Motor neuron (in vitro differentiated cells): ENCODE data around the gene PSMC3. TPM values are rescaled to one million over a fixed set of nuclear protein-coding genes. Genes with fewer than 3 reads are reported as not detected.

Experiments used
- total RNA-seq, 8 experiments: library from RNA; unstranded; fragments of 300-600 nt; gene quantifications; 2 replicates each; pipeline versions ENCODE4 v1.2.3 to v1.2.4, GENCODE V29; 2022

The PSMC3 gene
- total RNA-seq, 8 experiments from 2014 or later, result 106 to 245 (median 159) TPM

Other genes starting within 250 kb of the PSMC3 start
- gene ARFGAP2, start 249.6 kb downstream of the PSMC3 start, total RNA-seq, result 100 to 1,000 TPM in 1 of 8 experiments, 10 to 100 TPM in 7; 51.8 to 114 (median 66.5) TPM
- 10 to 100 TPM in 4 of 8 experiments, 1 to 10 TPM in 4; 1.2 to 89.4 (median 9.9) TPM for gene PACSIN3, start 240.0 kb downstream of the PSMC3 start, total RNA-seq
- gene DDB2, start 211.5 kb downstream of the PSMC3 start, total RNA-seq, result 100 to 1,000 TPM in 1 of 8 experiments, 10 to 100 TPM in 7; 18.3 to 139 (median 22.8) TPM
- 10 to 100 TPM; 23.3 to 66.7 (median 33.8) TPM for gene ACP2, start 177.6 kb downstream of the PSMC3 start, total RNA-seq
- 10 to 100 TPM in 7 of 8 experiments, 1 to 10 TPM in 1; 9.7 to 40.7 (median 15.4) TPM for gene NR1H3, start 168.4 kb downstream of the PSMC3 start, total RNA-seq
- 10 to 100 TPM; 19.5 to 55.7 (median 41.8) TPM for gene MADD, start 156.3 kb downstream of the PSMC3 start, total RNA-seq
- gene MYBPC3, start 73.7 kb downstream of the PSMC3 start, total RNA-seq, result under 1 TPM in 3 of 8 experiments, not detected in 5; 0.04 to 0.09 (median 0.05) TPM
- under 1 TPM in 6 of 8 experiments, not detected in 2; 0.18 to 0.85 (median 0.44) TPM for gene SPI1, start 47.9 kb downstream of the PSMC3 start, total RNA-seq
- 10 to 100 TPM; 13.8 to 31.6 (median 20.9) TPM for gene SLC39A13, start 17.8 kb downstream of the PSMC3 start, total RNA-seq
- gene RAPSN, start 22.7 kb upstream of the PSMC3 start, total RNA-seq, result 1 to 10 TPM in 3 of 8 experiments, under 1 TPM in 3, not detected in 2; 0.14 to 2.2 (median 0.75) TPM
- 100 to 1,000 TPM in 4 of 8 experiments, 10 to 100 TPM in 4; 47.2 to 125 (median 106) TPM for gene CELF1, start 126.7 kb upstream of the PSMC3 start, total RNA-seq
- 10 to 100 TPM; 31.6 to 62.8 (median 38.9) TPM for gene PTPMT1, start 139.2 kb upstream of the PSMC3 start, total RNA-seq
- 10 to 100 TPM; 12.6 to 28.8 (median 18.1) TPM for gene KBTBD4, start 152.5 kb upstream of the PSMC3 start, total RNA-seq
- 100 to 1,000 TPM in 7 of 8 experiments, 10 to 100 TPM in 1; 92.5 to 149 (median 114) TPM for gene NDUFS3, start 152.6 kb upstream of the PSMC3 start, total RNA-seq
- gene FAM180B, start 160.2 kb upstream of the PSMC3 start, total RNA-seq, result 1 to 10 TPM in 1 of 8 experiments, under 1 TPM in 6, not detected in 1; 0.27 to 2.5 (median 0.64) TPM
- 10 to 100 TPM in 1 of 8 experiments, 1 to 10 TPM in 4, under 1 TPM in 1, not detected in 2; 0.63 to 10.7 (median 5.0) TPM for gene C1QTNF4, start 168.0 kb upstream of the PSMC3 start, total RNA-seq
- 10 to 100 TPM; 55.8 to 97.7 (median 82.2) TPM for gene MTCH2, start 216.1 kb upstream of the PSMC3 start, total RNA-seq